ENCODE results near the gene NSMF.

Gene NSMF

DNA sequence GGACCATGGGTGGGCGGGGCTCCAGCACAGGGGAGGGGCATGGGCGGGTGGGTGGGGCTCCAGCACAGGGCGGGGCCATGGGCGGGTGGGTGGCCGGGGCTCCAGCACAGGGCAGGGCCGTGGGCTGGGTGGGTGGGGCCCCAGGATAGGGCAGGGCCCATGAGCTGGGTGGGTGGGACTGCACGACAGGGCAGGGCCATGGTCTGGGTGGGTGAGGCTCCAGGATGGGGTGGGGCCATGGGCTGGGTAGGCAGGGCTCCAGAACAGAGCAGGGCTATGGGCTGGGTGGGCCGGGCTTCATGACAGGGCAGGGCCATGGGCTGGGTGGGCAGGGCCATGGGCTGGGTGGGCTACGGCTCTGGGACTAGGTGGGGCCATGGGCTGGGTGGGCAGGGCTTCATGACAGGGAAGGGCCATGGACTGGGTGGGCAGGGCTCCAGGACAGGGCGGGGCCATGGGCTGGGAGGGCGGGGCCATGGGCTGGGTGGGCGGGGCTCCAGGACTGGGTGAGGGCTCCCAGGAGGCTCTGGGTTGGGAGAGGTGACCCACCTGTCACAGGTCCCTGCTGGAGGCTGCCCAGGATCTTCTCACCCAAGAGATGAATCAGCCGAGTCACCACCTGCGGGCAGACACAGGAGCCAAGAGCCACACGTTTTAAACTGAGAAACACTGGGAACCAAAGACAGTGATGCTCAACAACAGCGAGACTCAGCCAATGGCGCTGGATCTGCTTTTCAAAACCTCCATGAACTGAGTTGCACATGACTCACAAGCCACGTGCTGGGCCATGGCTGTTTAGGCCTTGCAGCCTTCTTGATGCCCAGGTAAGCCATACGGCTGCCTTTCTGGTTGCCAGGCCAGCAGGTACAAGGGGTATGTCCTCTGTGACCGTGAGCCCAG lies 33.6 kb upstream of the NSMF start:
- peak; percentile 5 to 22 for DNase-seq (ENCODE audit: extremely low read depth in 1 of 2, low read depth in 1 of 2)

DNA sequence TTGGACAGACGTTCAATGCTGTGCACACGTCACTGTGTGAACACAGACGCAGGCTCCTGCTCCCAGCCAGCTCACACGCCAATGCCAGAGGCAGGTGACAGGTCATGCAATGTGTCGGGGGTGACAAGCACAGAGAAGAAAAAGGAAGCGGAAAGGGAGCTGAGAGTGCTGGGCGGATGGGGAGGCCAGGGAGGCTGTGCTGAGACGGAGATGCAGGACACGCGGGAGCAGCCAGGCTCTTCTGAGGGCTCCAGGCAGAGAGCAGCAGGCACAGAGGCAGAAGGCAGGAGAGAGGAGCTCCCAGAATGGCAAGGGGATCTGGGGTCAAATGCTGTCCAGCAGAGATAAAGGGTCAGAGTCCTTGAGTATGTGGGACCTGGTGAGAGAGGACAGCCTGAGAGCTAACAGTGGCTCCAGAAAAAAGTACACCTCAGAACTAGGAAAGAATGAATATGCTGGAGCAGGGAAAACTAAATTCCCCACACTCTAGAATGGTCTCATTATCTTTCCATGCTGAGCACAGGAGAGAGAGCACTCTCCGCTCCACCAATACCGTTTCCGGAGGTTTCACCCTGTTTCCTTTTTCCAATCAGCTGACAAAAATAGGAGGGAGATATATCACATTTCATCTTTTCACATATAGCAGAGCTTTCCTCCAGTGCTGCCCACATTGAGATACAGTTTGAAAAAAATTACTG lies 32.8 kb upstream of the NSMF start:
- no peak for DNase-seq (ENCODE audit: extremely low read depth in 1 of 2, low read depth in 1 of 2)

DNA sequence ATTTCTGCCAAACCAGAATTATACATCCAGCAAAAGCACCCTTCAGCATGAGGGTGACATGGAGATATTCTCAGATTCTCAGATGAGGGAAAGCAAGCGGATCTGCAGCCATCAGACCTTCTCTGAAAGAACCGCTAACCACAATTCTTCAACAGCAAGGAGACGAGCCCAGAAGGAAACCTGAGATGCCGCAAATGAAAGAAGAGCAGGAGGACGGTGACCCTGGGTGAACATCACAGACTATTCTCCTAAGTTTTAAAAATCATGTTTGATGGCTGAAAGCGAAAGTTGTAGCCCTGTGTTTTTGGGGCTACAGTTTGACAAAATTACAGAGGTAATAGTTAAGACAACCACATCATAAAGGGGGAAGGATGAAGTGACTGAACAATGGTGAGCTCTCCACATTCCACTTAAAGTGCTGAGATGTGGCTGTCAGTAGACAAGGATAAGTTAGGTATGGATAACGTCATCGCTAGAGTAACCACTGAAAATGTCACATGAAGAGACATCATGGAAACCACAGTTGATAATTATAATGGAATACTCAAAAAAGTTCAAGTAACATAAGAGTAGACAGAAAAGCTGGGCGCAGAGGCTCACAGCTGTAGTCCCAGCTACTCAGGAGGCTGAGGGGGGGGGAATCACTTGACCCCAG lies 31.5 kb upstream of the NSMF start:
- no peak for DNase-seq (ENCODE audit: extremely low read depth in 1 of 2, low read depth in 1 of 2)

GRCh38 chr9:137488906-137489305 lies 29.8 kb upstream of the NSMF start:
- no peak for DNase-seq (ENCODE audit: extremely low read depth in 1 of 2, low read depth in 1 of 2)

GRCh38 chr9:137488327-137488653 lies 29.2 kb upstream of the NSMF start:
- DNase-seq (ENCODE audit: extremely low read depth in 1 of 2, low read depth in 1 of 2), result no peak

- DNase-seq (ENCODE audit: extremely low read depth in 1 of 2, low read depth in 1 of 2), result no peak
Observed at GRCh38 chr9:137487454-137488326, 28.6 kb upstream of the NSMF start.

- no peak for DNase-seq (ENCODE audit: extremely low read depth in 1 of 2, low read depth in 1 of 2)
Observed at GRCh38 chr9:137486545-137487453, 27.7 kb upstream of the NSMF start.

DNA sequence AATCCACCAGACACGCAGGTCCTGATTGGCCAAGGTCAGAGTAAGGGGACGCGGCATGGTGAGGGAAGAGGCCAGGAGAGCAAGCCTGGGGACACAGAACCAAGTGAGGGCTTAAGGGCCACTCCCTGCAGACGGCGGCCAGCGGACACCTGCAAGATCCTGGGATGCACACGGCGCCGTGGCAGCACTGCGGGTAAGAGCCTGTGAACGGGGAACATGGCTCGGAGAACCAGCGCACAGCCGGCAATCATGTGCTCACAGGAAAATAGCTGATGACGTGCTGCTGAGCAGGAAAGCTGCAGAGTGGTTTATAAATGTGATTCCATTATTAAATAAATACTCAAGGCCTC lies 27.0 kb upstream of the NSMF start:
- no peak for DNase-seq (ENCODE audit: extremely low read depth in 1 of 2, low read depth in 1 of 2)

DNA sequence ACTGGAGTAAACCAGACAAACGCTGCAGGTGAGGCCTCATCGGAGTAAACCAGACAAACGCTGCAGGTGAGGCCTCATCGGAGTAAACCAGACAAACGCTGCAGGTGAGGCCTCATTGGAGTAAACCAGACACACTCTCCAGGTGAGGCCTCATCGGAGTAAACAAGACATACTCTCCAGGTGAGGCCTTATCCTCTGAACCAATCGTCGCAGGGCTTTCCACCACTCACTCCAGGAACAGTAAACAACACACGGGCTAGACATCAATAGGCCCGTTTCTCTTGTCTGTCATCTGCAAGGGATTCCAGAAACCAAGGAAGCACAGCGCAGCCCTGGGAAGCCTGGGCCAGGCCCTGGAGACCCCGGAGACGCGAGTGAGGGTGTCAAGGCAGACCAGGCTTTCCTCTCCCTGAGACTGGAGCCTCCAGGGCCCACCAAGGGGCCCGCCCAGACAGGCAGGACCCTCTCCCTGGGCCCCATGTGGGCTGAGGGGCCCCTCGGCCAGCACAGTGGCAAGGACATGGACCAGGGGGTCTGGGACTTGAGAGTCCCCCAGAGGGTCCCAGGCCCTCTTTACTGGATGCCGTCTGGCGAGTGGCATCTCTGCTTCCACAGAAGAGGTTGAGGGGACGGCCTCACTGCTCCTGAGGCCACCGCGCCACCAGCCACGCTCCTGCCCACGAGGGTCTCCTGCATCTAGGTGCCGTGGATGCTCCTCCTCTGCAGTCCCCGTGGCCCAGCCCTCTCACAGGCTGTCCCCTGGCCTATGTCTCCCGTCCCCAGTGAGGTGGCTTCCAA lies 26.4 kb upstream of the NSMF start:
- DNase-seq (ENCODE audit: extremely low read depth in 1 of 2, low read depth in 1 of 2), result no peak

GRCh38 chr9:137484551-137485315 lies 25.6 kb upstream of the NSMF start:
- no peak for DNase-seq (ENCODE audit: extremely low read depth in 1 of 2, low read depth in 1 of 2)

DNA sequence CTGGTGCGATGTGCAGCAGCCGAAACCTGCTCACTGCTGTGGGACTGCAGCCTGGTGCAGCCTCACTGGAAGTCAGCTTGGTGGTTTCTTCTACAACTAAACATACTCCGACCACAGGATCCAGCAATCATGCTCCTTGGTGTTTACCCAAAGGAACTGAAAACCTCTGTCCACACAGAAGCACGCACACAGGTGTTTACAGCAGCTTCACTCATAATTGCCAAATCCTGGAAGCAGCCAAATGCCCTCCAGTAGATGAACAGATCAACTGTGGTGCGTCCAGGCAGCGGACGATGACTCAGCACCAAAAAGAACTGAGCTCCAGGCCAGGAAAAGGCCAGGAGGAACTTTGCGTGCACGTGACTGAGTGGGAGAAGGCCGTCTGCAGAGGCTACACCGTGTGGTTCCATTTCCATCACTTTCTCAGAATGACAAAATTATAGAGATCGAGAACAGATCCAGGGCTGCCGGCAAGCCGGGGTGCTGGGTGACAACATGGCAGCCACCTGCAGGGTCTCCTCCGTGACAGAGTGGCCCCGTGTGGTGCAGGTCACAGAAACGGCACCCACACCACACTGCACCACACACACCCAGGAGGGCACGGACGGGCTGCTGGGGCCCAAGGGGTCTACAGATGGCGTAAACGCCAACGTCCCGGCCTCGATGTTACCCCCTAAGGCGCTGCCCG lies 23.1 kb upstream of the NSMF start:
- DNase-seq (ENCODE audit: extremely low read depth in 1 of 2, low read depth in 1 of 2), result no peak

- no peak for DNase-seq (ENCODE audit: extremely low read depth in 1 of 2, low read depth in 1 of 2)
Observed at GRCh38 chr9:137480686-137481683, 21.9 kb upstream of the NSMF start.

- DNase-seq (ENCODE audit: extremely low read depth in 1 of 2, low read depth in 1 of 2), result no peak
Observed at GRCh38 chr9:137479892-137480685, 21.0 kb upstream of the NSMF start.

- no peak for DNase-seq (ENCODE audit: extremely low read depth in 1 of 2, low read depth in 1 of 2)
Observed at GRCh38 chr9:137478962-137479861, 20.1 kb upstream of the NSMF start.

GRCh38 chr9:137478613-137478961 lies 19.5 kb upstream of the NSMF start:
- DNase-seq (ENCODE audit: extremely low read depth in 1 of 2, low read depth in 1 of 2), result no peak

Data from stimulated activated CD8-positive, alpha-beta memory T cell treated with anti-CD3 and anti-CD28 coated beads, Interleukin-7, amount 100 ng/mL, for 48 hours (primary cell).